Measurements from ENCODE around the gene TXNDC12. TPM values are rescaled to one million over a fixed set of nuclear protein-coding genes. Genes with fewer than 3 reads are reported as not detected.
"Not testable (repeated sequence)": the region's sequence is repeated elsewhere in the genome, so short reads cannot be mapped to it uniquely, and the experiment has no call there.

Gene TXNDC12
- polyA plus RNA-seq, 3 donors: 24.3 to 125 (median 121) TPM

DNA sequence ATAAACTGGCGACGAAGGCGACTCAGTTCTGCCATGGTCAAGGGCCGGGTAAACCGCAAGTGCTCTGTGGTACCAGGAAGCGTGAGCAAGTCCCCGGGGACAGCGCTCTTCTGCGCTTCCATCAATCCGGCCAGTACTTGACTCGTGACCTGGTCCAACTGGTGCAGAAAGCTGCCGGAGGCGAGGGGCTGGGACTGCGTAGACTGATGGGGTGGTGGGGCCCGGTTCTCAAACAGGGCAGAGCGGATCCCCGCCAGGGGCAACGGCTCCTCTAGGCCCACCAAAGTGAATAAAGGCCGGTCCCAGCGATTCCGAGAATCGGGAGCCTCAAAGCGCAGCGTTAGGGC, 22.2 kb downstream of the TXNDC12 start:
- TF ChIP-seq, protein P1, sequence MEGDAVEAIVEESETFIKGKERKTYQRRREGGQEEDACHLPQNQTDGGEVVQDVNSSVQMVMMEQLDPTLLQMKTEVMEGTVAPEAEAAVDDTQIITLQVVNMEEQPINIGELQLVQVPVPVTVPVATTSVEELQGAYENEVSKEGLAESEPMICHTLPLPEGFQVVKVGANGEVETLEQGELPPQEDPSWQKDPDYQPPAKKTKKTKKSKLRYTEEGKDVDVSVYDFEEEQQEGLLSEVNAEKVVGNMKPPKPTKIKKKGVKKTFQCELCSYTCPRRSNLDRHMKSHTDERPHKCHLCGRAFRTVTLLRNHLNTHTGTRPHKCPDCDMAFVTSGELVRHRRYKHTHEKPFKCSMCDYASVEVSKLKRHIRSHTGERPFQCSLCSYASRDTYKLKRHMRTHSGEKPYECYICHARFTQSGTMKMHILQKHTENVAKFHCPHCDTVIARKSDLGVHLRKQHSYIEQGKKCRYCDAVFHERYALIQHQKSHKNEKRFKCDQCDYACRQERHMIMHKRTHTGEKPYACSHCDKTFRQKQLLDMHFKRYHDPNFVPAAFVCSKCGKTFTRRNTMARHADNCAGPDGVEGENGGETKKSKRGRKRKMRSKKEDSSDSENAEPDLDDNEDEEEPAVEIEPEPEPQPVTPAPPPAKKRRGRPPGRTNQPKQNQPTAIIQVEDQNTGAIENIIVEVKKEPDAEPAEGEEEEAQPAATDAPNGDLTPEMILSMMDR (IDR thresholded peaks at IDR 0.05): no peak
- H3K79me2 ChIP-seq (ENCODE audit: insufficient read depth, low read length): peaks cover 33% of the 10 kb centered on the region
- H3K4me2 ChIP-seq (replicated peaks; ENCODE audit: extremely low read depth, low read length, poor library complexity, severe bottlenecking): peak overlapping the region; percentile 95
- H3K27me3 ChIP-seq (ENCODE audit: control insufficient read depth in 2 of 2, insufficient read depth in 2 of 2, low read length in 2 of 2): no peaks in the 10 kb centered on the region
- peaks cover 21 to 24% of the 10 kb centered on the region in 2 donors for H3K4me1 ChIP-seq (ENCODE audit: control insufficient read depth in 1 of 2, insufficient read depth in 2 of 2, low read length in 2 of 2)
- 4% methylated on average over 24 of the region's 24 CpGs for WGBS (ENCODE audit: insufficient coverage)
- H3K9ac ChIP-seq (ENCODE audit: insufficient read depth, low read length, poor library complexity, severe bottlenecking): peak overlapping the region; percentile 83
- peaks cover 0 to 2% (median 0%) of the 10 kb centered on the region in 3 donors for H3K27me3 Mint-ChIP-seq (ENCODE audit: low read depth in 3 of 3)
- H3K9me3 Mint-ChIP-seq: no peaks in the 10 kb centered on the region
- H3K27ac Mint-ChIP-seq: peak overlapping the region; percentile 91 to 96 (median 93)
- DNase-seq: peak; percentile 32 to 49 (median 34)
- H4K20me1 ChIP-seq (ENCODE audit: insufficient read depth, low read length): peaks cover 40% of the 10 kb centered on the region
- H3K9me3 ChIP-seq (replicated peaks in 1 of 2; ENCODE audit: control insufficient read depth in 1 of 2, insufficient read depth in 1 of 2, low read length in 2 of 2): no peaks in the 10 kb centered on the region
- intact Hi-C loops (cut with micrococcal nuclease): no loop called here
- H3K36me3 Mint-ChIP-seq: peaks cover 23 to 38% of the 10 kb centered on the region in 2 donors
- H3K4me1 Mint-ChIP-seq: peaks cover 30% of the 10 kb centered on the region
- H3K27ac ChIP-seq (ENCODE audit: low read depth in 1 of 2, low read length in 2 of 2): peak overlapping the region; percentile 87 to 91
- H2AFZ ChIP-seq (ENCODE audit: insufficient read depth, low read depth, low read length, poor library complexity, severe bottlenecking): peak overlapping the region; percentile 91
- H3K4me3 ChIP-seq (replicated peaks in 1 of 3; ENCODE audit: low read depth in 2 of 3, low read length in 3 of 3): peak overlapping the region; percentile 55 to 93 (median 84)
- peaks cover 8 to 38% of the 10 kb centered on the region in 2 donors for H3K36me3 ChIP-seq (replicated peaks in 1 of 2; ENCODE audit: control insufficient read depth in 1 of 2, insufficient read depth in 2 of 2, low read length in 2 of 2)
- H3K4me3 Mint-ChIP-seq: peak overlapping the region; percentile 93 to 95

DNA sequence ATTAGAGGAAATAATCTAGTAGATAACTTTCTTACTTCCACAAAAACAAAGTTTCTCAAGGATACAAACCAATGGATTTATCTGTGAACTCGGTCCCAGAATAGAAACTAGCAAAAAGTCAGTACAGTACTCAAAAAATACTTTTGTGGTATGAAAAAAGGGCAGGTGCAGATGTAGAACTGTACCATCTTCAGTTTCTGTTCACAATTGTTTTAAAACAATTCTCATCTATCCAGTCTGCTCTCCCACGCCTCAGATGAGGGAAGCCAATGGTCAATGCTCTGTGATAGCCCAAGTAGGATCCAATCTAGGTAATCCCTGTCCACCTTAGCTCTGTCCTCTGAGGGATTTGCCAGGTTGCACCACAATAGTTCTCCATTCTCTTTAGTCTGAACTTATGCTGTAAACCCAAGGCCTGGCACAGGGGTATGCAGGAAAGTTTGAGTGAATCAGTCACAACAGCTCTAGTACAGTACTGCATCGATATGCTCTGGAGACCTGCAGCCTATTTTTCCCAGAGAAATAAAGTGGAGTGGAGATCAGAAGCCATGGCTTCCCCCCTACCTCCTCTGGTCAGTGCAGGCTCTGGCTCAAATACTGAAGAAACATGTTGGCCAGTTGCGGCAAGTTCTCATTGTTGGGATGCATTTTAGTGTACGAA, 22.7 kb downstream of the TXNDC12 start:
- WGBS (ENCODE audit: insufficient coverage): 56% methylated on average over 3 of the region's 5 CpGs
- Mint-ChIP-seq H3K27ac (peak overlapping the region; percentile 32 to 96 (median 93)), H3K9me3 (no peaks in the 10 kb centered on the region), H3K4me3 (peak overlapping the region; percentile 93 to 95), H3K4me1 (peaks cover 30% of the 10 kb centered on the region), H3K27me3 (ENCODE audit: low read depth in 3 of 3) (peaks cover 0 to 2% (median 0%) of the 10 kb centered on the region in 3 donors), H3K36me3 (peaks cover 20 to 35% of the 10 kb centered on the region in 2 donors)
- peaks cover 3 to 36% of the 10 kb centered on the region in 2 donors for H3K36me3 ChIP-seq (replicated peaks in 1 of 2; ENCODE audit: control insufficient read depth in 1 of 2, insufficient read depth in 2 of 2, low read length in 2 of 2)
- no peaks in the 10 kb centered on the region for H3K9me3 ChIP-seq (replicated peaks in 1 of 2; ENCODE audit: control insufficient read depth in 1 of 2, insufficient read depth in 1 of 2, low read length in 2 of 2)
- peak in 1 of 3 donors; percentile 4 for DNase-seq
- TF ChIP-seq, protein P1 (IDR thresholded peaks at IDR 0.05): no peak
- peaks cover 40% of the 10 kb centered on the region for H4K20me1 ChIP-seq (ENCODE audit: insufficient read depth, low read length)
- H3K79me2 ChIP-seq (ENCODE audit: insufficient read depth, low read length): peaks cover 33% of the 10 kb centered on the region
- peak overlapping the region; percentile 83 for H3K9ac ChIP-seq (ENCODE audit: insufficient read depth, low read length, poor library complexity, severe bottlenecking)
- peaks cover 21 to 24% of the 10 kb centered on the region in 2 donors for H3K4me1 ChIP-seq (ENCODE audit: control insufficient read depth in 1 of 2, insufficient read depth in 2 of 2, low read length in 2 of 2)
- intact Hi-C loops (cut with micrococcal nuclease): no loop called here
- H3K27me3 ChIP-seq (ENCODE audit: control insufficient read depth in 2 of 2, insufficient read depth in 2 of 2, low read length in 2 of 2): no peaks in the 10 kb centered on the region
- peak overlapping the region; percentile 95 for H3K4me2 ChIP-seq (replicated peaks; ENCODE audit: extremely low read depth, low read length, poor library complexity, severe bottlenecking)
- peak overlapping the region; percentile 55 to 93 (median 84) for H3K4me3 ChIP-seq (replicated peaks in 1 of 3; ENCODE audit: low read depth in 2 of 3, low read length in 3 of 3)
- peak overlapping the region in 1 of 2 donors; percentile 87 for H3K27ac ChIP-seq (ENCODE audit: low read depth in 1 of 2, low read length in 2 of 2)
- H2AFZ ChIP-seq (ENCODE audit: insufficient read depth, low read depth, low read length, poor library complexity, severe bottlenecking): peak overlapping the region; percentile 91

DNA sequence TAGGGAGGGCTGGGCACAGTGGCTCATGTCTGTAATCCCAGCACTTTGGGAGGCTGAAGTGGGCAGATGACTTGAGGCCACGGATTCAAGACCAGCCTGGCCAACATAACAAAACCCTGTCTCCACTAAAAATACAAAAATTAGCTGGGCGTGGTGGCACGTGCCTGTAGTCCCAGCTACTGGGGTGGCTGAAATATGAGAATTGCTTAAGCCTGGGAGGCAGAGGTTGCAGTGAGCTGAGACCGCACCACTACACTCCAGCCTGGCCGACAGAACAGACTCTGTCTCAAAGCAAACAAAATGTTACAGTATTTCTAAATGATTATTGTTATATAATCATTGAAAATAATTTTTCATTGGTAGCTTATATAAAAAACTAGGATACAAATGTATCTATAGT, 26.2 kb downstream of the TXNDC12 start:
- H3K9me3 ChIP-seq (replicated peaks in 1 of 2; ENCODE audit: control insufficient read depth in 1 of 2, insufficient read depth in 1 of 2, low read length in 2 of 2); H3K27me3 ChIP-seq (ENCODE audit: control insufficient read depth in 2 of 2, insufficient read depth in 2 of 2, low read length in 2 of 2); H2AFZ ChIP-seq (ENCODE audit: insufficient read depth, low read depth, low read length, poor library complexity, severe bottlenecking); DNase-seq; H3K27me3 Mint-ChIP-seq (ENCODE audit: low read depth in 3 of 3); H3K9ac ChIP-seq (ENCODE audit: insufficient read depth, low read length, poor library complexity, severe bottlenecking); H3K4me3 Mint-ChIP-seq; H3K9me3 Mint-ChIP-seq; H3K27ac Mint-ChIP-seq; intact Hi-C loops (cut with micrococcal nuclease); H3K4me2 ChIP-seq (replicated peaks; ENCODE audit: extremely low read depth, low read length, poor library complexity, severe bottlenecking); H3K27ac ChIP-seq (ENCODE audit: low read depth in 1 of 2, low read length in 2 of 2); H3K4me3 ChIP-seq (replicated peaks in 1 of 3; ENCODE audit: low read depth in 2 of 3, low read length in 3 of 3): not testable (repeated sequence)
- H3K4me1 ChIP-seq (ENCODE audit: control insufficient read depth in 1 of 2, insufficient read depth in 2 of 2, low read length in 2 of 2): peaks cover 18 to 24% of the 10 kb centered on the region in 2 donors
- Mint-ChIP-seq H3K4me1 (peaks cover 27% of the 10 kb centered on the region), H3K36me3 (peaks cover 33 to 56% of the 10 kb centered on the region in 2 donors)
- peaks cover 40% of the 10 kb centered on the region for H4K20me1 ChIP-seq (ENCODE audit: insufficient read depth, low read length)
- H3K36me3 ChIP-seq (replicated peaks in 1 of 2; ENCODE audit: control insufficient read depth in 1 of 2, insufficient read depth in 2 of 2, low read length in 2 of 2): peaks cover 27 to 56% of the 10 kb centered on the region in 2 donors
- no CpG with 5 or more reads among the region's 5 CpGs for WGBS (ENCODE audit: insufficient coverage)
- peaks cover 33% of the 10 kb centered on the region for H3K79me2 ChIP-seq (ENCODE audit: insufficient read depth, low read length)
